ENCODE results near the gene C2CD4C.

DNA sequence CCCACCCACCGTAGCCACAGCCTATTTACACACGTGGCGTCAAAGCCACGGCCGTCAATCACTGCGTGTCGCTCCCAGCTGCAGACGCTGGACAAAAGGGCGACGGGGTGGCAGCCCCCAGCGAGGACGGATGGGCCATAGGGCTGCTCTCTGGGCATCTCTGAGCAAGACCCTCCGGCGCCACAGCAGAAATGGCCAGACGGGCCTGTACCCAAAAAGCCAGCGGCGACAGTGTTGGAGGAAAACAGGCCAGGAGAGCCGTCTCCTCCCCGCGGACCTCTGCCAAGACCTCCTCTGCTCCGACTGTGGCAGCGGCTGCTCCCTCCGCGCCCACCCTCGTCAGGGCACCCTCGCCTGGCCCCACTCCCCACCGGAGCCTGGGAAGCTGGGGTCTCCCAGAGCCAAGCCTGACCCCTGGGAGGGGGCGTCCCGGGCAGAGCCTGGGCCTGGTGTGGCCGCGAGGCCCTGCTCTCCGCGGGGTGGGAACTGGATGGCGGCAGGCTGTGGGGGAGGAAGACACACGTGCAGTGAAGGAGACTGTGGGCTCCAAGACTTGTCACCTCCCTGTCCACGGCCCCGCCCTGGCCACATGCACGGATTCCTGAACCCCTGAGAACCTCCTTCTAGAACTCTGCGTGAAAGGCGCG lies 2.7 kb downstream of the C2CD4C start:
- TF ChIP-seq POLR2A (IDR thresholded peaks at IDR 0.05) (no peak), CTCF (IDR thresholded peaks at IDR 0.05) (no peak)
